Measurements from ENCODE around the gene SGMS1. TPM values are rescaled to one million over a fixed set of nuclear protein-coding genes. Genes with fewer than 3 reads are reported as not detected.
A peak's percentile ranks its signal among the peaks of the same experiment; 100 is the strongest.

Gene SGMS1
- polyA plus RNA-seq, 1 donor from 2014 or later: 8.0 TPM

GRCh38 chr10:50627443-50627842 is 3.7 kb upstream of the SGMS1 start:
- Histone ChIP-seq H4K20me1 (ENCODE audit: insufficient read depth) (no peaks in the 10 kb centered on the region), H3F3A (ENCODE audit: insufficient read depth, low read length, poor library complexity, severe bottlenecking) (peaks cover 3% of the 10 kb centered on the region), H3K9me2 (ENCODE audit: insufficient read depth, low read length) (no peaks in the 10 kb centered on the region), H3K4me3 (ENCODE audit: low read length) (no peak overlapping the region), H3K36me3 (ENCODE audit: insufficient read depth, low read length) (no peaks in the 10 kb centered on the region), H3K27me3 (ENCODE audit: insufficient read depth, low read depth, low read length) (no peaks in the 10 kb centered on the region), H3K9me3 (ENCODE audit: low read length) (no peaks in the 10 kb centered on the region), H2AFZ (ENCODE audit: low read depth, low read length) (no peak overlapping the region), H3K4me2 (ENCODE audit: low read length) (no peak overlapping the region), H3K27ac (ENCODE audit: low read length) (no peak overlapping the region), H3K9ac (ENCODE audit: low read length) (no peak overlapping the region), H3K79me2 (replicated peaks; ENCODE audit: insufficient read depth, low read length) (no peaks in the 10 kb centered on the region)
- TF ChIP-seq EZH2 (IDR thresholded peaks at IDR 0.05; ENCODE audit: borderline replicate concordance, insufficient read depth, low read length, poor library complexity, severe bottlenecking) (no peak), MXI1 (conservative IDR thresholded peaks at IDR 0.05; ENCODE audit: poor library complexity, severe bottlenecking) (no peak), EP300 (conservative IDR thresholded peaks at IDR 0.05; ENCODE audit: poor library complexity, severe bottlenecking) (no peak), SMC3 (conservative IDR thresholded peaks at IDR 0.05; ENCODE audit: poor library complexity) (no peak), TAF1 (IDR thresholded peaks at IDR 0.05; ENCODE audit: low read depth) (no peak), CTCF (IDR thresholded peaks at IDR 0.05; ENCODE audit: poor library complexity, severe bottlenecking) (no peak), RAD21 (conservative IDR thresholded peaks at IDR 0.05) (no peak), POLR2AphosphoS5 (IDR thresholded peaks at IDR 0.05) (no peak)
- TF ChIP-seq, protein P1, sequence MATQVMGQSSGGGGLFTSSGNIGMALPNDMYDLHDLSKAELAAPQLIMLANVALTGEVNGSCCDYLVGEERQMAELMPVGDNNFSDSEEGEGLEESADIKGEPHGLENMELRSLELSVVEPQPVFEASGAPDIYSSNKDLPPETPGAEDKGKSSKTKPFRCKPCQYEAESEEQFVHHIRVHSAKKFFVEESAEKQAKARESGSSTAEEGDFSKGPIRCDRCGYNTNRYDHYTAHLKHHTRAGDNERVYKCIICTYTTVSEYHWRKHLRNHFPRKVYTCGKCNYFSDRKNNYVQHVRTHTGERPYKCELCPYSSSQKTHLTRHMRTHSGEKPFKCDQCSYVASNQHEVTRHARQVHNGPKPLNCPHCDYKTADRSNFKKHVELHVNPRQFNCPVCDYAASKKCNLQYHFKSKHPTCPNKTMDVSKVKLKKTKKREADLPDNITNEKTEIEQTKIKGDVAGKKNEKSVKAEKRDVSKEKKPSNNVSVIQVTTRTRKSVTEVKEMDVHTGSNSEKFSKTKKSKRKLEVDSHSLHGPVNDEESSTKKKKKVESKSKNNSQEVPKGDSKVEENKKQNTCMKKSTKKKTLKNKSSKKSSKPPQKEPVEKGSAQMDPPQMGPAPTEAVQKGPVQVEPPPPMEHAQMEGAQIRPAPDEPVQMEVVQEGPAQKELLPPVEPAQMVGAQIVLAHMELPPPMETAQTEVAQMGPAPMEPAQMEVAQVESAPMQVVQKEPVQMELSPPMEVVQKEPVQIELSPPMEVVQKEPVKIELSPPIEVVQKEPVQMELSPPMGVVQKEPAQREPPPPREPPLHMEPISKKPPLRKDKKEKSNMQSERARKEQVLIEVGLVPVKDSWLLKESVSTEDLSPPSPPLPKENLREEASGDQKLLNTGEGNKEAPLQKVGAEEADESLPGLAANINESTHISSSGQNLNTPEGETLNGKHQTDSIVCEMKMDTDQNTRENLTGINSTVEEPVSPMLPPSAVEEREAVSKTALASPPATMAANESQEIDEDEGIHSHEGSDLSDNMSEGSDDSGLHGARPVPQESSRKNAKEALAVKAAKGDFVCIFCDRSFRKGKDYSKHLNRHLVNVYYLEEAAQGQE (IDR thresholded peaks at IDR 0.05; ENCODE audit: borderline replicate concordance): no peak

GRCh38 chr10:50625649-50626132 is 1.9 kb upstream of the SGMS1 start:
- H3K4me3 ChIP-seq (ENCODE audit: low read length): peak overlapping the region; percentile 82
- peak overlapping the region; percentile 98 for H3K4me2 ChIP-seq (ENCODE audit: low read length)
- H3K9ac ChIP-seq (ENCODE audit: low read length): peak overlapping the region; percentile 78
- H3K9me2 ChIP-seq (ENCODE audit: insufficient read depth, low read length): no peaks in the 10 kb centered on the region
- TF ChIP-seq MXI1 (conservative IDR thresholded peaks at IDR 0.05; ENCODE audit: poor library complexity, severe bottlenecking) (no peak), TAF1 (IDR thresholded peaks at IDR 0.05; ENCODE audit: low read depth) (no peak), EZH2 (IDR thresholded peaks at IDR 0.05; ENCODE audit: borderline replicate concordance, insufficient read depth, low read length, poor library complexity, severe bottlenecking) (no peak), EP300 (conservative IDR thresholded peaks at IDR 0.05; ENCODE audit: poor library complexity, severe bottlenecking) (no peak), SMC3 (conservative IDR thresholded peaks at IDR 0.05; ENCODE audit: poor library complexity) (no peak), POLR2AphosphoS5 (IDR thresholded peaks at IDR 0.05) (no peak), CTCF (IDR thresholded peaks at IDR 0.05; ENCODE audit: poor library complexity, severe bottlenecking) (no peak), RAD21 (conservative IDR thresholded peaks at IDR 0.05) (no peak)
- TF ChIP-seq, protein P1 (IDR thresholded peaks at IDR 0.05; ENCODE audit: borderline replicate concordance): no peak
- H3K79me2 ChIP-seq (replicated peaks; ENCODE audit: insufficient read depth, low read length): peaks cover 1% of the 10 kb centered on the region
- H3K36me3 ChIP-seq (ENCODE audit: insufficient read depth, low read length): no peaks in the 10 kb centered on the region
- no peaks in the 10 kb centered on the region for H3K9me3 ChIP-seq (ENCODE audit: low read length)
- H4K20me1 ChIP-seq (ENCODE audit: insufficient read depth): no peaks in the 10 kb centered on the region
- no peaks in the 10 kb centered on the region for H3K27me3 ChIP-seq (ENCODE audit: insufficient read depth, low read depth, low read length)
- H3F3A ChIP-seq (ENCODE audit: insufficient read depth, low read length, poor library complexity, severe bottlenecking): peaks cover 3% of the 10 kb centered on the region
- H2AFZ ChIP-seq (ENCODE audit: low read depth, low read length): peak overlapping the region; percentile 67
- H3K27ac ChIP-seq (ENCODE audit: low read length): peak overlapping the region; percentile 85

Data from neural cell (in vitro differentiated cells).